ENCODE results near the gene PLCH2. TPM values are rescaled to one million over a fixed set of nuclear protein-coding genes. Genes with fewer than 3 reads are reported as not detected.

PLCH2 gene
- total RNA-seq, 2 experiments from 2014 or later, result 0.80 to 0.84 TPM

- POLR2A ChIA-PET, result interaction anchor here (1.0 to 1.5 kb wide), 3 partner anchors 11 to 35 kb away, joined by 3 to 11 read pairs (median 3); no protein-coding TSS in a partner anchor
- CTCF ChIA-PET, result interaction anchor here (0.8 to 4.3 kb wide), 7 partner anchors 20 to 143 kb away, joined by 3 to 42 read pairs (median 4); no protein-coding TSS in a partner anchor
Measured at GRCh38 chr1:2523191-2523890, 47.3 kb downstream of the PLCH2 start.

DNA sequence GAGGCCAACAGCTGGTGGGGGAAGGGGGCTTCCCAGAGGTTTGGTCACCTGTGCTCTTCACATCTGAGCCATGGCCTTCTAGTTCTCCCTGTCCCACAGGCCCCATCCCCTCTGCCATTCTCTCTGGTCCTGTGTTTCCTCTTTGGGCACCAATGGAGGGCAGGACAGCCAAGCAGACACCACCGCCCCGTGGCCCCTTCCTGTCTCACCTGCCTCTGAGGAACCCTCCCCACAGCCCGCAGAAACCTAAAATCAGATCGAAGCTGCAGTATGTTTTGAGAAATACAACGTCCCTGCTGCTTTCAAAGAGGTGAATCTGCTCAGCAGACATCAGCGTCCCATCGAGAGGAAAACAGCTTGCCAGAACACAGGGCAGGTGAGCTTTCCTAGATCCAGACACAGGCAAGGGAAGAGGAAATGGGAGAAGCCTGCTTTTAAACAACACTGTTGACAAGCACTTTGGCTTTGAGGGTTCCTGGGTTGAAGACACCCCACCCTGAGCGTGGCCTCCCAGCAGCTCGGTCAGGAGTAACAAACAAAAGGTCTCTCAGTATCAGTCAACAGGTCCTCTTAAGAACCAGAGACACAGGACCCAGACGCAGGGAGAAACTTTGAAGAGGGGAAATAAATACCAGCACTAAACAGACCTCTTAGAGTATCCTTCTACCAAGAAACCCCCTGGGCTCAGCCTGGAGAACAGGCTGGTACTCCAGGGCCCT lies 48.0 kb downstream of the PLCH2 start:
- ChIA-PET CTCF (interaction anchor here (0.8 to 4.3 kb wide), 9 partner anchors 19 to 384 kb away, joined by 3 to 42 read pairs (median 3); no protein-coding TSS in a partner anchor), POLR2A (interaction anchor here (1.0 to 3.6 kb wide), 5 partner anchors 10 to 61 kb away, joined by 3 to 26 read pairs (median 11); partner anchors contain the start of genes PRXL2B and TNFRSF14)

DNA sequence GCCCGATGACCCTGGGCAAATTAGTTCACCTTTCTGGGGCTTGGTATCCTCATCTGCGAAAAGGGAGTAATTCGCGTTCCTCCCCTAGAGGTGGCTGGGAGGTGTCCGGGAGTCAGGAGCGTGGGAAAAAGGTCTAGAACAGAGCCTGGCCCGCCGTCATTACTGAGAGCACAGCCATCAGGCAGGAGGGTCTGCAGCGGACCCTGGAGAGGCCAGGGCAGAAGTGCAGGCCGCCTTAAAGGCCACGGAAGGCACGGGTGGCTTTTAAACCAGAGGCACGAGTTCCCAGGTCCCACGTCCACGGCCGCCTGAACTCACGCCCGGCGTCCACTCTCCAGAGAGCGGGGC lies 49.5 kb downstream of the PLCH2 start:
- CTCF ChIA-PET, result interaction anchor here (1.0 to 4.3 kb wide), 5 partner anchors 22 to 385 kb away, joined by 3 to 42 read pairs (median 5); partner anchors contain the start of gene PEX10
- POLR2A ChIA-PET, result interaction anchor here (0.8 to 3.6 kb wide), 5 partner anchors 22 to 110 kb away, joined by 3 to 28 read pairs (median 11); partner anchors contain the start of genes PRXL2B and TNFRSF14

DNA sequence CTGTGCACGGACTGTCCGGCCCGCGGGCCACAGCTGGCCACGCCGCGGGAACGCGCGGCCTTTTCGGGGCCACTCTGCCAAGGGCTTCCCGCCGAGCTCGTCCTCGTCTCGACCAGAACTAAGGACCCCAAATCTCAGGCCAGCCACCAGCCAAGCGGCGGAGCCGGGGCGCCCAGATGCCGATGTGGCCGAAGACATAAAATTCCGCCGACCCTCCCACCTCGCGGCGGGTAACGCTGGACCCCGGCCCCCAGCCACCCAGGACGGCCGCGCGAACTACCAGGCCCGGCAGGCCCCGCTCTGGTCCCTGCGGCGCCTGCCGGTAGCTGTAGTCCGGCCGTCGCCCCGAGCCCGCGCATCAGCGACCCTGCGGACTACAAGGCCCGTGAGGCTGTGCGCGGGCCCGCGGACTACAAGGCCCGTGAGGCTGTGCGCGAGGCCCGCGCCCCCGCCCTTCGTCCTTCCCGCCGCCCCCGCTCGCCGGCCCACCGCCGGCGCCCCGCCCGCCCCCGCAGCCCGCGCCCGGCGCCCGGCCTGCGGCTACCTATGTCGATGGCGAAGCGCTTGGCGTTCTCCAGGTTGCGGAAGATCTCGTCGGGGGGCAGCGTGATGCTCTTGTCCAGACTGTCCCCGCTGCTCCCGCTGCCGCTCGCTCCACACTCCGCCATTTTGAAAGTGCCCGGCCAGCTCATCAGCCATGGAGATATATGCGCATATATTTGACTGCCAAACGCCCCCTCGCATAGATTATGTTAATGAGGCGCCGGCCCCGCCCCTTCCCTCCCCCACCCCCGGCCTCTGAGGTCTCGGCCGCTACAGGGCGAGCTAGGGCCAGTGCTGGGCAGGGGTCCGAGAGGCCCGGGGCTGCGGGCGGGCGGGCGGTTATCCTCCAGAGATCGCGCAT lies 50.1 kb downstream of the PLCH2 start, which contains the start of gene PANK4:
Gene PANK4, minus strand, starts transcription at position 677 of the 904 bp plus-strand sequence. Its CDS starts 9 bp downstream, at position 668.
- CTCF ChIA-PET, result interaction anchor here (0.6 to 4.3 kb wide), 6 partner anchors 17 to 331 kb away, joined by 3 to 42 read pairs (median 4); partner anchors contain the start of gene PEX10

GRCh38 chr1:2526824-2527555 lies 50.9 kb downstream of the PLCH2 start:
- ChIA-PET CTCF (interaction anchor here (1.5 to 4.3 kb wide), 3 partner anchors 16 to 59 kb away, joined by 3 to 42 read pairs (median 7); no protein-coding TSS in a partner anchor), POLR2A (interaction anchor here (0.7 to 3.6 kb wide), 4 partner anchors 20 to 114 kb away, joined by 3 to 28 read pairs (median 14); partner anchors contain the start of genes PRXL2B and TNFRSF14)

More for the DNA sequence above, 50.1 kb downstream of the PLCH2 start, which contains the start of gene PANK4:
- POLR2A ChIA-PET, result interaction anchor here (0.7 to 3.6 kb wide), 7 partner anchors 21 to 113 kb away, joined by 3 to 28 read pairs (median 3); partner anchors contain the start of genes PRXL2B and TNFRSF14

GRCh38 chr1:2527556-2527860 lies 51.4 kb downstream of the PLCH2 start:
- CTCF ChIA-PET, result interaction anchor here (1.5 to 4.3 kb wide), 3 partner anchors 16 to 58 kb away, joined by 3 to 42 read pairs (median 7); no protein-coding TSS in a partner anchor
- POLR2A ChIA-PET, result interaction anchor here (2.4 kb wide), 1 partner anchor 20 kb away, joined by 28 read pairs; no protein-coding TSS in a partner anchor

DNA sequence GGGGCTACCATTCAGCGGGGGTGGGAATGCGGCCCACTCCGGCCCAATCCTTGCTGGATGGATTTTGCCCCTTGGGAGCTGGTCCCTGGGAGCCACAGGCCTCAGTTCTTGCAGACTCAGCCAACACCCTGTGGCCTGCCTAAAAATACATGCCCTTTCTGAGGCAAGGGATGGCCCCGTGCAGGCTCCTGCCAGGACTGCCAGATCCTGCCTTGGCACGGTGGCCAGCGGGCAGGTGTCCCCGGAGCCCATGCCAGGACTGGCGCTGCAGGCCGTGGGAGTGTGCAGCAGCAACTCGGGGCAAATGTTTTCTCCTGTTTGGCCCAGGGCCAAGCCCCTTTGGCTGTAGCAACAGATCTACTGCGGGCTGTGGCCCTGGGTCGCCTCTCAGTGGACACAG lies 51.9 kb downstream of the PLCH2 start:
- ChIA-PET CTCF (no interaction called here), POLR2A (no interaction called here)

DNA sequence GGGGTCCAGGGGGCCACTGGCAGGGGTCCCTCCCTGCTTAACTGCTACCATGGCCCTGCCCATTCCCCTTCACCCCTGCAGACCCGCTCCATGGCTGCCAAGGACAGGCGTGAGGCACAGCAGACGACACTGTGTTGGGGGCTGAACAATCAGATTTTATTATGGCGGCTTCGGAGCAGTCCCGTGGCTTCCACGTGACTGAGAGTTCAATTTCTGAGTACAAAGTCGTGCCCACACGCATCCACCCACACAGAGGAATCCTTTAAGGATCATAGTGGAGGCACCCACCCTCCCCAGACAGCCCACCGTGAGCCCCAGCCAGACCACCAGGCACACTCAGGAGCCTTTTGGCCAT lies 52.5 kb downstream of the PLCH2 start:
- POLR2A ChIA-PET, result interaction anchor here (1.2 to 1.5 kb wide), 2 partner anchors 19 to 28 kb away, joined by 3 read pairs; partner anchors contain the start of gene TNFRSF14
- CTCF ChIA-PET, result interaction anchor here (1.0 to 1.3 kb wide), 3 partner anchors 11 to 19 kb away, joined by 3 to 6 read pairs (median 5); no protein-coding TSS in a partner anchor

DNA sequence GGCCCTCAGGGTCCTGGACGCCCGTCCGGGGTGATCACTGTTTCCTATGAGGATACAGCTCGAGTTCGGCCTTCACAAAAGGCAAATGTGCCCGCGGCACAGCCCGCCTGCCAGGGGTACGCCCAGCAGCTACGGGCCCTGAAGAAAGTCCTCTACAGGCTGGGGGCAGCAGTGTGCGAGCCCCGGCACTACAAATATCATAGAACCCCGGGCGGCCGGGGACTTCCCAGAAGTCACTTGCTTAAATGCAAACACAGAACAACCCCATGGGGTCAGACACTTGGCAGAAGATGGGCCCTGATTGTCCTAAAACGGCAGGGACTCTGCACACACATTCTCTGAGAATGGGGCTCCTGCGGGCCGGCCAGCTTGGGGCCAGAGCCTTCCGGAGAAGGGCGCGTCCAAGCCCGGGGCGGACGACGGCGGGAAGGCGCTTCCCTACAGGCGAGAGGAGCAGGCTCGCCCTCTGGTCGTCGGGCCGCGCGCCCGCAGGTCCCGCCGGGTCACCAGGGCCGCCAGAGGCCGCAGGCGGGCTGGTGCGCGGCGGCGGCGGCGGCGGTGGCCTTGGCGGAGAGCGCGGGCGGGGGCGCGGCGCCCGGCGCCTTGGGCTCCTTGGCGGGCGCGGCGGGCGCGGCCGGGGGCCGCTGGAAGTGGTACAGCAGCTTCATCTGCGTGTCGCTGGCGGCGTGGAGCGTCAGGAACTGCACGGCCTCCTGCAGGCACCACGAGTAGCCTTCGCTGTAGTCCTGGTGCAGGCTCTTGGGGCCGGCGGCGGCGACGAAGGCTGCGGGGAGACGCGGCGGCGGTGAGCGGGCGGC lies 53.1 kb downstream of the PLCH2 start:
- POLR2A ChIA-PET, result interaction anchor here (1.2 to 1.5 kb wide), 2 partner anchors 18 to 27 kb away, joined by 3 read pairs; partner anchors contain the start of gene TNFRSF14

GRCh38 chr1:2529784-2530512 lies 53.9 kb downstream of the PLCH2 start, which contains the start of gene HES5:
Gene HES5 (minus strand): TSS chr1:2530263. CDS start chr1:2530164, 99 bp downstream.
- CTCF ChIA-PET, result interaction anchor here (0.8 to 1.3 kb wide), 4 partner anchors 10 to 113 kb away, joined by 3 to 6 read pairs (median 5); no protein-coding TSS in a partner anchor
- POLR2A ChIA-PET, result interaction anchor here (0.6 to 1.5 kb wide), 2 partner anchors 26 to 121 kb away, joined by 3 read pairs; partner anchors contain the start of gene TNFRSF14

More for the DNA sequence above, 53.1 kb downstream of the PLCH2 start:
- CTCF ChIA-PET, result interaction anchor here (1.0 to 1.3 kb wide), 3 partner anchors 11 to 18 kb away, joined by 3 to 6 read pairs (median 5); no protein-coding TSS in a partner anchor

- CTCF ChIA-PET, result interaction anchor here (0.8 to 1.7 kb wide), 4 partner anchors 11 to 115 kb away, joined by 3 to 5 read pairs (median 4); no protein-coding TSS in a partner anchor
- POLR2A ChIA-PET, result interaction anchor here (0.6 to 0.8 kb wide), 3 partner anchors 13 to 122 kb away, joined by 3 to 5 read pairs (median 4); no protein-coding TSS in a partner anchor
Measured at GRCh38 chr1:2530513-2531361, 54.6 kb downstream of the PLCH2 start.

GRCh38 chr1:2532485-2533160 lies 56.5 kb downstream of the PLCH2 start:
- POLR2A ChIA-PET, result no interaction called here
- CTCF ChIA-PET, result interaction anchor here (1.7 kb wide), 1 partner anchor 9 kb away, joined by 4 read pairs; no protein-coding TSS in a partner anchor

DNA sequence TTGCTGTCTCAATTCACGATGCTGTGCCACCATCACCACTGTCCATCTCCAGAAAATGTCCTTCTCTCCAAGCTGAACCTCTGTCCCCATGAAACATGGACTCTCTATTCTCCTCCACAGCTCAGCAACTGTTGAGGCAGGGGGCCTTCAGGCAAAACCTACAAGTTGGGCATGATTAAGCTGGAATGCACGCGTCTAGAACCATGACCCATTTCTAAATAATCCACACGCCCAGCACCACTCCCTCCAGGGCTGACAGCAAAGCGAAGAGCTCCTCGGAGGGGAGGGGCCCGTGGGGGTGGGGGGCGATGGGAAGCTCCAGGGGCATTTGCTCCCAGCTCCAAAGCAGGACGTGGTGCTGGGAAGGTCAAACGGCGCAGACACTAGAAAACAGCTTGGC lies 57.3 kb downstream of the PLCH2 start:
- POLR2A ChIA-PET, result interaction anchor here (0.5 kb wide), 1 partner anchor 15 kb away, joined by 3 read pairs; no protein-coding TSS in a partner anchor

GRCh38 chr1:2534315-2534686 lies 58.2 kb downstream of the PLCH2 start:
- ChIA-PET CTCF (interaction anchor here (1.3 to 1.7 kb wide), 2 partner anchors 11 to 13 kb away, joined by 3 to 8 read pairs; no protein-coding TSS in a partner anchor), POLR2A (interaction anchor here (0.8 kb wide), 1 partner anchor 10 kb away, joined by 3 read pairs; no protein-coding TSS in a partner anchor)

More for the DNA sequence above, 57.3 kb downstream of the PLCH2 start:
- CTCF ChIA-PET, result no interaction called here

Data from activated CD8-positive, alpha-beta memory T cell treated with anti-CD3 and anti-CD28 coated beads for 36 hours (primary cell).